Measurements from ENCODE around the gene NUDCD3. TPM values are rescaled to one million over a fixed set of nuclear protein-coding genes. Genes with fewer than 3 reads are reported as not detected.

The NUDCD3 gene
- total RNA-seq, 1 experiment from 2014 or later: 71.9 TPM

GRCh38 chr7:44469461-44470134 is 20.9 kb downstream of the NUDCD3 start:
- H3K56ac ChIP-seq (ENCODE audit: insufficient read length, low read depth, low read length): no peak overlapping the region
- H3K4me1 ChIP-seq (ENCODE audit: insufficient read depth, low read length): no peaks in the 10 kb centered on the region
- H2BK12ac ChIP-seq (ENCODE audit: insufficient read length, low read depth, low read length): no peak overlapping the region
- H3K23ac ChIP-seq (ENCODE audit: insufficient read length, low read depth, low read length): no peak overlapping the region
- Mint-ChIP-seq H3K4me3 (no peak overlapping the region), H3K27ac (no peak overlapping the region), H3K9me3 (no peaks in the 10 kb centered on the region), H3K4me1 (no peaks in the 10 kb centered on the region), H3K36me3 (ENCODE audit: insufficient read depth in 1 of 3, low read depth in 3 of 3) (peaks cover 2 to 50% (median 34%) of the 10 kb centered on the region in 3 experiments), H3K27me3 (ENCODE audit: low read depth) (no peaks in the 10 kb centered on the region)
- no peak overlapping the region for H3K4me2 ChIP-seq (ENCODE audit: insufficient read depth, insufficient read length, low read length)
- H4K91ac ChIP-seq (ENCODE audit: insufficient read length, low read depth, low read length): no peak overlapping the region
- H3K18ac ChIP-seq (ENCODE audit: insufficient read length, low read depth, low read length): no peak overlapping the region
- H2BK20ac ChIP-seq (ENCODE audit: low read depth, low read length, poor library complexity, severe bottlenecking): no peak overlapping the region
- no peak overlapping the region for H2AK5ac ChIP-seq (ENCODE audit: insufficient read length, low read length)
- no peaks in the 10 kb centered on the region for H3K9me3 ChIP-seq (ENCODE audit: control insufficient read depth, low read depth, low read length)
- H2BK120ac ChIP-seq (ENCODE audit: low read depth, low read length, poor library complexity, severe bottlenecking): no peak overlapping the region
- H3K27ac ChIP-seq (ENCODE audit: insufficient read length, low read depth, low read length): no peak overlapping the region
- no peaks in the 10 kb centered on the region for H4K20me1 ChIP-seq (ENCODE audit: control insufficient read depth, insufficient read depth, insufficient read length)
- no peak overlapping the region for H3T11ph ChIP-seq (ENCODE audit: low read length)
- peaks cover 1% of the 10 kb centered on the region; the same call in 1 of the 2 replicates for H3K79me2 ChIP-seq (ENCODE audit: insufficient read depth, low read length)
- no peak for DNase-seq
- H4K5ac ChIP-seq (ENCODE audit: insufficient read length, low read depth, low read length): no peak overlapping the region
- no peak overlapping the region for H3K14ac ChIP-seq (ENCODE audit: insufficient read depth, low read length)
- no peak overlapping the region for H2BK15ac ChIP-seq (ENCODE audit: low read depth, low read length)
- no peaks in the 10 kb centered on the region for H3K27me3 ChIP-seq (ENCODE audit: insufficient read depth, low read length)
- WGBS (ENCODE audit: extremely low coverage, insufficient read length, low lambda C conversion rate): no CpG with 5 or more reads among the region's 4 CpGs
- H3K79me1 ChIP-seq (ENCODE audit: insufficient read depth, low read depth, low read length, poor library complexity, severe bottlenecking): peaks cover 9% of the 10 kb centered on the region
- no peak overlapping the region for H3K4ac ChIP-seq (ENCODE audit: low read depth, low read length)
- H2AFZ ChIP-seq (ENCODE audit: low read length): no peak overlapping the region
- H2BK5ac ChIP-seq (ENCODE audit: insufficient read length, low read length): no peak overlapping the region
- no peak overlapping the region for H4K8ac ChIP-seq (replicated peaks; ENCODE audit: insufficient read length, low read depth, low read length)
- no peak overlapping the region for H3K9ac ChIP-seq (ENCODE audit: extremely low read depth, insufficient read length, low read length)
- H3K23me2 ChIP-seq (ENCODE audit: insufficient read length, low read depth, low read length, poor library complexity, severe bottlenecking): no peaks in the 10 kb centered on the region
- no peak for TF ChIP-seq CTCF (conservative IDR thresholded peaks at IDR 0.05)

Data from H9 (cell line).